Upper lobe of left lung (tissue), 4 donors: ENCODE results near the gene SULT2B1.

ENCODE experiments used
- POLR2A ChIP-seq, 4 donors: fragments of 450-650 bp; IDR thresholded peaks; one replicate each; pipeline ENCODE4 v1.5.1; 2016 to 2017; ENCODE audit warnings: antibody characterized with exemption in 4 of 4, mild to moderate bottlenecking in 2 of 4
- POLR2AphosphoS5 ChIP-seq, 2 donors: sonication (generic); formaldehyde crosslinking; IDR thresholded peaks; one replicate each; pipeline ENCODE4 v1.5.1; 2017; ENCODE audit warnings: antibody characterized with exemption in 2 of 2
- TF ChIP-seq, protein P1 (sequence below), 6 experiments: fragments of 450-650 bp in 4 of 6; fragments of 200-600 bp in 2 of 6; sonication (generic) in 2 of 6; IDR thresholded peaks; one replicate each; pipeline ENCODE4 v1.5.1; 2016 to 2019; ENCODE audit warnings: antibody characterized with exemption in 6 of 6

GRCh38 chr19:48582168-48582567, 30.2 kb downstream of the SULT2B1 start:
- TF ChIP-seq, protein P1, sequence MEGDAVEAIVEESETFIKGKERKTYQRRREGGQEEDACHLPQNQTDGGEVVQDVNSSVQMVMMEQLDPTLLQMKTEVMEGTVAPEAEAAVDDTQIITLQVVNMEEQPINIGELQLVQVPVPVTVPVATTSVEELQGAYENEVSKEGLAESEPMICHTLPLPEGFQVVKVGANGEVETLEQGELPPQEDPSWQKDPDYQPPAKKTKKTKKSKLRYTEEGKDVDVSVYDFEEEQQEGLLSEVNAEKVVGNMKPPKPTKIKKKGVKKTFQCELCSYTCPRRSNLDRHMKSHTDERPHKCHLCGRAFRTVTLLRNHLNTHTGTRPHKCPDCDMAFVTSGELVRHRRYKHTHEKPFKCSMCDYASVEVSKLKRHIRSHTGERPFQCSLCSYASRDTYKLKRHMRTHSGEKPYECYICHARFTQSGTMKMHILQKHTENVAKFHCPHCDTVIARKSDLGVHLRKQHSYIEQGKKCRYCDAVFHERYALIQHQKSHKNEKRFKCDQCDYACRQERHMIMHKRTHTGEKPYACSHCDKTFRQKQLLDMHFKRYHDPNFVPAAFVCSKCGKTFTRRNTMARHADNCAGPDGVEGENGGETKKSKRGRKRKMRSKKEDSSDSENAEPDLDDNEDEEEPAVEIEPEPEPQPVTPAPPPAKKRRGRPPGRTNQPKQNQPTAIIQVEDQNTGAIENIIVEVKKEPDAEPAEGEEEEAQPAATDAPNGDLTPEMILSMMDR (IDR thresholded peaks at IDR 0.05): no peak
- TF ChIP-seq POLR2AphosphoS5 (IDR thresholded peaks at IDR 0.05) (no peak), POLR2A (IDR thresholded peaks at IDR 0.05) (no peak)
